ENCODE results near the gene OR2T6. TPM values are rescaled to one million over a fixed set of nuclear protein-coding genes. Genes with fewer than 3 reads are reported as not detected.
"Not testable (repeated sequence)": the region's sequence is repeated elsewhere in the genome, so short reads cannot be mapped to it uniquely, and the experiment has no call there.

The OR2T6 gene
- total and polyA plus RNA-seq, 9 donors, result not detected

GRCh38 chr1:248431683-248432082, 56.1 kb downstream of the OR2T6 start:
- H3K27me3 ChIP-seq (ENCODE audit: control insufficient read depth, insufficient read depth, low read length); H3K27ac ChIP-seq (ENCODE audit: low read length); DNase-seq; H3K4me1 ChIP-seq (ENCODE audit: control insufficient read depth, insufficient read depth, low read length); H3K4me3 ChIP-seq (ENCODE audit: low read length); H3K36me3 ChIP-seq (ENCODE audit: control insufficient read depth, insufficient read depth, low read length): not testable (repeated sequence)
- H3K9me3 ChIP-seq (replicated peaks; ENCODE audit: control insufficient read depth, low read depth, low read length), result peaks cover 20% of the 10 kb centered on the region
- WGBS (ENCODE audit: insufficient coverage), result 85% methylated on average over 4 of the region's 11 CpGs

GRCh38 chr1:248432201-248432600, 56.7 kb downstream of the OR2T6 start:
- not testable (repeated sequence) for H3K4me1 ChIP-seq (ENCODE audit: control insufficient read depth, insufficient read depth, low read length); H3K4me3 ChIP-seq (ENCODE audit: low read length); H3K27me3 ChIP-seq (ENCODE audit: control insufficient read depth, insufficient read depth, low read length); H3K27ac ChIP-seq (ENCODE audit: low read length); H3K36me3 ChIP-seq (ENCODE audit: control insufficient read depth, insufficient read depth, low read length); DNase-seq
- WGBS (ENCODE audit: insufficient coverage), result no CpG with 5 or more reads among the region's 4 CpGs
- H3K9me3 ChIP-seq (replicated peaks; ENCODE audit: control insufficient read depth, low read depth, low read length), result peaks cover 16% of the 10 kb centered on the region

- peaks cover 19% of the 10 kb centered on the region for H3K9me3 ChIP-seq (replicated peaks; ENCODE audit: control insufficient read depth, low read depth, low read length)
- H3K4me3 ChIP-seq (ENCODE audit: low read length); H3K36me3 ChIP-seq (ENCODE audit: control insufficient read depth, insufficient read depth, low read length); H3K4me1 ChIP-seq (ENCODE audit: control insufficient read depth, insufficient read depth, low read length); H3K27ac ChIP-seq (ENCODE audit: low read length); DNase-seq; H3K27me3 ChIP-seq (ENCODE audit: control insufficient read depth, insufficient read depth, low read length): not testable (repeated sequence)
- 90% methylated on average over 2 of the region's 38 CpGs for WGBS (ENCODE audit: insufficient coverage)
These were observed 58.4 kb downstream of the OR2T6 start for GRCh38 chr1:248433811-248434415.

- not testable (repeated sequence) for H3K4me3 ChIP-seq (ENCODE audit: low read length); H3K27me3 ChIP-seq (ENCODE audit: control insufficient read depth, insufficient read depth, low read length); H3K27ac ChIP-seq (ENCODE audit: low read length); H3K4me1 ChIP-seq (ENCODE audit: control insufficient read depth, insufficient read depth, low read length); DNase-seq; H3K36me3 ChIP-seq (ENCODE audit: control insufficient read depth, insufficient read depth, low read length)
- WGBS (ENCODE audit: insufficient coverage), result no CpG with 5 or more reads among the region's 6 CpGs
- peaks cover 17% of the 10 kb centered on the region for H3K9me3 ChIP-seq (replicated peaks; ENCODE audit: control insufficient read depth, low read depth, low read length)
These were observed 59.4 kb downstream of the OR2T6 start for GRCh38 chr1:248434913-248435312.

GRCh38 chr1:248436303-248436702, 60.8 kb downstream of the OR2T6 start:
- peaks cover 19% of the 10 kb centered on the region for H3K9me3 ChIP-seq (replicated peaks; ENCODE audit: control insufficient read depth, low read depth, low read length)
- no CpG with 5 or more reads among the region's 3 CpGs for WGBS (ENCODE audit: insufficient coverage)
- not testable (repeated sequence) for H3K4me3 ChIP-seq (ENCODE audit: low read length); DNase-seq; H3K4me1 ChIP-seq (ENCODE audit: control insufficient read depth, insufficient read depth, low read length); H3K36me3 ChIP-seq (ENCODE audit: control insufficient read depth, insufficient read depth, low read length); H3K27ac ChIP-seq (ENCODE audit: low read length); H3K27me3 ChIP-seq (ENCODE audit: control insufficient read depth, insufficient read depth, low read length)

- WGBS (ENCODE audit: insufficient coverage), result no CpG with 5 or more reads among the region's 1 CpG
- peaks cover 10% of the 10 kb centered on the region for H3K9me3 ChIP-seq (replicated peaks; ENCODE audit: control insufficient read depth, low read depth, low read length)
- H3K4me3 ChIP-seq (ENCODE audit: low read length); H3K27me3 ChIP-seq (ENCODE audit: control insufficient read depth, insufficient read depth, low read length); H3K4me1 ChIP-seq (ENCODE audit: control insufficient read depth, insufficient read depth, low read length); H3K36me3 ChIP-seq (ENCODE audit: control insufficient read depth, insufficient read depth, low read length); H3K27ac ChIP-seq (ENCODE audit: low read length); DNase-seq: not testable (repeated sequence)
These were observed 63.1 kb downstream of the OR2T6 start for GRCh38 chr1:248438668-248439067.

- not testable (repeated sequence) for DNase-seq; H3K27ac ChIP-seq (ENCODE audit: low read length); H3K27me3 ChIP-seq (ENCODE audit: control insufficient read depth, insufficient read depth, low read length); H3K4me1 ChIP-seq (ENCODE audit: control insufficient read depth, insufficient read depth, low read length); H3K4me3 ChIP-seq (ENCODE audit: low read length); H3K36me3 ChIP-seq (ENCODE audit: control insufficient read depth, insufficient read depth, low read length); H3K9me3 ChIP-seq (replicated peaks; ENCODE audit: control insufficient read depth, low read depth, low read length)
- 46% methylated on average over 2 of the region's 5 CpGs for WGBS (ENCODE audit: insufficient coverage)
These were observed 63.7 kb downstream of the OR2T6 start for GRCh38 chr1:248439283-248439682.

Other genes with a start within 250 kb of the OR2T6 start
- not detected for gene OR2M5, start 230.6 kb upstream of the OR2T6 start, total RNA-seq
- not detected for gene OR2M5, start 230.6 kb upstream of the OR2T6 start, polyA plus RNA-seq (ENCODE audit: insufficient read depth in 1 of 8, insufficient read length in 8 of 8, low replicate concordance in 1 of 8)
- gene OR2M2, start 200.9 kb upstream of the OR2T6 start, total RNA-seq, result not detected
- not detected for gene OR2M2, start 200.9 kb upstream of the OR2T6 start, polyA plus RNA-seq (ENCODE audit: insufficient read depth in 1 of 8, insufficient read length in 8 of 8, low replicate concordance in 1 of 8)
- gene OR2M3, start 178.5 kb upstream of the OR2T6 start, total RNA-seq, result not detected
- under 1 TPM in 7 of 8 donors, not detected in 1; 0.01 to 0.10 (median 0.03) TPM for gene OR2M3, start 178.5 kb upstream of the OR2T6 start, polyA plus RNA-seq (ENCODE audit: insufficient read depth in 1 of 8, insufficient read length in 8 of 8, low replicate concordance in 1 of 8)
- gene OR2M4, start 144.3 kb upstream of the OR2T6 start, total RNA-seq, result not detected
- gene OR2M4, start 144.3 kb upstream of the OR2T6 start, polyA plus RNA-seq (ENCODE audit: insufficient read depth in 1 of 8, insufficient read length in 8 of 8, low replicate concordance in 1 of 8), result under 1 TPM in 3 of 8 donors, not detected in 5; 0.04 TPM
- not detected for gene OR2T33, start 97.8 kb upstream of the OR2T6 start, total RNA-seq
- gene OR2T33, start 97.8 kb upstream of the OR2T6 start, polyA plus RNA-seq (ENCODE audit: insufficient read depth in 1 of 8, insufficient read length in 8 of 8, low replicate concordance in 1 of 8), result under 1 TPM in 1 of 8 donors, not detected in 7; 0.04 TPM
- gene OR2T12, start 72.3 kb upstream of the OR2T6 start, total RNA-seq, result not detected
- under 1 TPM in 1 of 8 donors, not detected in 7; 0.03 TPM for gene OR2T12, start 72.3 kb upstream of the OR2T6 start, polyA plus RNA-seq (ENCODE audit: insufficient read depth in 1 of 8, insufficient read length in 8 of 8, low replicate concordance in 1 of 8)
- gene OR2M7, start 51.2 kb upstream of the OR2T6 start, total RNA-seq, result not detected
- gene OR2M7, start 51.2 kb upstream of the OR2T6 start, polyA plus RNA-seq (ENCODE audit: insufficient read depth in 1 of 8, insufficient read length in 8 of 8, low replicate concordance in 1 of 8), result not detected
- not detected for gene OR14C36, start 27.0 kb upstream of the OR2T6 start, total RNA-seq
- not detected for gene OR14C36, start 27.0 kb upstream of the OR2T6 start, polyA plus RNA-seq (ENCODE audit: insufficient read depth in 1 of 8, insufficient read length in 8 of 8, low replicate concordance in 1 of 8)
- gene OR2T4, start 14.1 kb upstream of the OR2T6 start, total RNA-seq, result not detected
- not detected for gene OR2T4, start 14.1 kb upstream of the OR2T6 start, polyA plus RNA-seq (ENCODE audit: insufficient read depth in 1 of 8, insufficient read length in 8 of 8, low replicate concordance in 1 of 8)
- gene OR2T1, start 27.3 kb downstream of the OR2T6 start, total RNA-seq, result not detected
- not detected for gene OR2T1, start 27.3 kb downstream of the OR2T6 start, polyA plus RNA-seq (ENCODE audit: insufficient read depth in 1 of 8, insufficient read length in 8 of 8, low replicate concordance in 1 of 8)
- not detected for gene OR2T2, start 69.9 kb downstream of the OR2T6 start, total RNA-seq
- gene OR2T2, start 69.9 kb downstream of the OR2T6 start, polyA plus RNA-seq (ENCODE audit: insufficient read depth in 1 of 8, insufficient read length in 8 of 8, low replicate concordance in 1 of 8), result under 1 TPM in 1 of 8 donors, not detected in 7; 0.06 TPM
- not detected for gene OR2T3, start 97.6 kb downstream of the OR2T6 start, total RNA-seq
- not detected for gene OR2T3, start 97.6 kb downstream of the OR2T6 start, polyA plus RNA-seq (ENCODE audit: insufficient read depth in 1 of 8, insufficient read length in 8 of 8, low replicate concordance in 1 of 8)
- gene OR2T5, start 112.8 kb downstream of the OR2T6 start, total RNA-seq, result not detected
- gene OR2T5, start 112.8 kb downstream of the OR2T6 start, polyA plus RNA-seq (ENCODE audit: insufficient read depth in 1 of 8, insufficient read length in 8 of 8, low replicate concordance in 1 of 8), result not detected
- not detected for gene OR2G6, start 132.3 kb downstream of the OR2T6 start, total RNA-seq
- under 1 TPM in 1 of 8 donors, not detected in 7; 0.06 TPM for gene OR2G6, start 132.3 kb downstream of the OR2T6 start, polyA plus RNA-seq (ENCODE audit: insufficient read depth in 1 of 8, insufficient read length in 8 of 8, low replicate concordance in 1 of 8)
- not detected for gene OR2T29, start 187.0 kb downstream of the OR2T6 start, total RNA-seq
- not detected for gene OR2T29, start 187.0 kb downstream of the OR2T6 start, polyA plus RNA-seq (ENCODE audit: insufficient read depth in 1 of 8, insufficient read length in 8 of 8, low replicate concordance in 1 of 8)
- not detected for gene OR2T34, start 199.0 kb downstream of the OR2T6 start, total RNA-seq
- gene OR2T34, start 199.0 kb downstream of the OR2T6 start, polyA plus RNA-seq (ENCODE audit: insufficient read depth in 1 of 8, insufficient read length in 8 of 8, low replicate concordance in 1 of 8), result not detected
- not detected for gene OR2T10, start 222.0 kb downstream of the OR2T6 start, total RNA-seq
- gene OR2T10, start 222.0 kb downstream of the OR2T6 start, polyA plus RNA-seq (ENCODE audit: insufficient read depth in 1 of 8, insufficient read length in 8 of 8, low replicate concordance in 1 of 8), result not detected